OCI-LY3 (cell line): ENCODE measurements around the gene RAP1GAP2.

ENCODE experiments used
- EZH2phosphoT487 ChIP-seq: fragments of 200-600 bp; shearing (Covaris generic); IDR thresholded peaks from 2 replicates; pipeline ENCODE4 v1.6.1; 2018; ENCODE audit warnings: antibody characterized with exemption, mixed run types, low read depth
- TF ChIP-seq, protein P1 (sequence below): fragments of 200-600, 300-600 bp; sonication (generic); IDR thresholded peaks from 2 replicates; pipeline ENCODE4 v1.5.1; 2014; ENCODE audit warnings: antibody characterized with exemption, low read length, low read depth

DNA sequence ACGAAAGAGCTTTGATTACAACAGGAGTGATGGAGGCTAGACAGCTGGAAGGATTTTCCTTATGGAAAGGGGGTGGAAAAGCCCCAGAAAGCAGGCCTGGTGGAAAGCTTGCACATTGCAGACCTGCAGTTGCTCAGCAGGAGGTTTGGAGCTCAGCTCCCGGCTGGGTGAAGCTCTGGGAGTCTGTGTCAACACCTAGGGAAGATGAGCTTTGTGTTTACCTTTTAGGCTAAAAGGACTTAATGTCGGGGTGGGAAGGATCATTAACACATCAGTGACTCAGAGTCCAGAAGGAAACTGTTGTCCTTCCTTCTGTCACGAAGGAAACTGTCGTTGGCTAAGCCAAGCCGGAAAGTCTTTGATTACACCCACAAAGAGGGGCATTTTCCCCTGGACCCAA, 48.2 kb downstream of the RAP1GAP2 start:
- TF ChIP-seq, protein P1, sequence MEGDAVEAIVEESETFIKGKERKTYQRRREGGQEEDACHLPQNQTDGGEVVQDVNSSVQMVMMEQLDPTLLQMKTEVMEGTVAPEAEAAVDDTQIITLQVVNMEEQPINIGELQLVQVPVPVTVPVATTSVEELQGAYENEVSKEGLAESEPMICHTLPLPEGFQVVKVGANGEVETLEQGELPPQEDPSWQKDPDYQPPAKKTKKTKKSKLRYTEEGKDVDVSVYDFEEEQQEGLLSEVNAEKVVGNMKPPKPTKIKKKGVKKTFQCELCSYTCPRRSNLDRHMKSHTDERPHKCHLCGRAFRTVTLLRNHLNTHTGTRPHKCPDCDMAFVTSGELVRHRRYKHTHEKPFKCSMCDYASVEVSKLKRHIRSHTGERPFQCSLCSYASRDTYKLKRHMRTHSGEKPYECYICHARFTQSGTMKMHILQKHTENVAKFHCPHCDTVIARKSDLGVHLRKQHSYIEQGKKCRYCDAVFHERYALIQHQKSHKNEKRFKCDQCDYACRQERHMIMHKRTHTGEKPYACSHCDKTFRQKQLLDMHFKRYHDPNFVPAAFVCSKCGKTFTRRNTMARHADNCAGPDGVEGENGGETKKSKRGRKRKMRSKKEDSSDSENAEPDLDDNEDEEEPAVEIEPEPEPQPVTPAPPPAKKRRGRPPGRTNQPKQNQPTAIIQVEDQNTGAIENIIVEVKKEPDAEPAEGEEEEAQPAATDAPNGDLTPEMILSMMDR, result no peak
- TF ChIP-seq EZH2phosphoT487, result no peak
